Panc1 (cell line): ENCODE measurements around the gene NELFB. TPM values are rescaled to one million over a fixed set of nuclear protein-coding genes. Genes with fewer than 3 reads are reported as not detected.

Source experiments
- ATAC-seq: fragments of 200-7000 bp; cut with Tn5 transposase; 2 replicates; pipeline ENCODE4 v1.9.1; 2020; ENCODE audit warnings: mild to moderate bottlenecking, moderate library complexity
- BruUV-seq: library from RNA; stranded (reverse); fragments of 400-500 nt; replicated peaks from 2 replicates; lab custom pipeline; 2021; lab: Mats Ljungman, UMichigan
- CTCF ChIA-PET: fragments of 300-600 bp; sonication (Branson Sonifier 250); formaldehyde crosslinking; loops from one replicate; lab custom pipeline; 2022; ENCODE audit warnings: antibody characterized with exemption; lab: Charles Lee
- POLR2A ChIA-PET: fragments of 300-600 bp; sonication (Branson Sonifier 250); formaldehyde crosslinking; loops from one replicate; lab custom pipeline; 2022; ENCODE audit warnings: antibody characterized with exemption; lab: Charles Lee
- DNase-seq: peaks from one replicate; pipeline ENCODE4 v3.0.0-alpha.2; 2010; ENCODE audit warnings: low read depth, low spot score
- H3K27ac ChIP-seq: 2 replicates; pipeline ENCODE4 v1.5.1; 2011; ENCODE audit warnings: mild to moderate bottlenecking, low read length, inconsistent platforms
- H3K27me3 ChIP-seq: fragments of 200-500 bp; sonication (Bioruptor generic); 2 replicates; pipeline ENCODE4 v1.6.0; 2014; ENCODE audit warnings: low read length, inconsistent platforms; ENCODE audit not compliant: control insufficient read depth, insufficient read depth
- H3K36me3 ChIP-seq: fragments of 200-500 bp; sonication (Bioruptor generic); 2 replicates; pipeline ENCODE4 v1.5.1; 2014; ENCODE audit warnings: inconsistent platforms, mild to moderate bottlenecking, low read length, moderate library complexity; ENCODE audit not compliant: control insufficient read depth, insufficient read depth
- H3K4me1 ChIP-seq: 2 replicates; pipeline ENCODE4 v1.5.1; 2011; ENCODE audit warnings: inconsistent platforms, mild to moderate bottlenecking, low read length, moderate library complexity; ENCODE audit not compliant: control insufficient read depth, insufficient read depth
- H3K4me3 ChIP-seq, 2 experiments: 2 replicates each; pipeline ENCODE4 v1.5.1; 2011 to 2012; ENCODE audit warnings: low read depth in 2 of 2, low read length in 2 of 2, mild to moderate bottlenecking in 2 of 2, inconsistent platforms in 1 of 2, moderate library complexity in 1 of 2
- H3K9me3 ChIP-seq: fragments of 200-500 bp; sonication (Bioruptor generic); 2 replicates; pipeline ENCODE4 v1.5.1; 2014; ENCODE audit warnings: low read depth, mild to moderate bottlenecking, inconsistent platforms, low read length, moderate library complexity; ENCODE audit not compliant: control insufficient read depth, insufficient read depth
- CTCF ChIP-seq: fragments of 450-650 bp; IDR thresholded peaks from 2 replicates; pipeline ENCODE4 v1.5.1; 2017; ENCODE audit warnings: mild to moderate bottlenecking
- POLR2AphosphoS5 ChIP-seq: IDR thresholded peaks from 2 replicates; pipeline ENCODE4 v1.6.1; 2012; ENCODE audit warnings: mild to moderate bottlenecking, low read depth, low read length, moderate library complexity
- REST ChIP-seq, 2 experiments: IDR thresholded peaks; 2 replicates each; pipeline ENCODE4 v1.6.1; 2011 to 2012; ENCODE audit warnings: low read depth in 2 of 2, control low read depth in 1 of 2, low read length in 1 of 2, mild to moderate bottlenecking in 1 of 2, moderate library complexity in 1 of 2; ENCODE audit not compliant: insufficient read depth in 1 of 2
- SIN3A ChIP-seq: IDR thresholded peaks from 2 replicates; pipeline ENCODE4 v1.6.1; 2012; ENCODE audit warnings: low read depth, mild to moderate bottlenecking, low read length, moderate library complexity, borderline replicate concordance; ENCODE audit not compliant: insufficient read depth
- TCF7L2 ChIP-seq: IDR thresholded peaks from 2 replicates; pipeline ENCODE4 v1.6.1; 2011; ENCODE audit warnings: mild to moderate bottlenecking, low read depth, low read length, inconsistent platforms
- in situ Hi-C: cut with HindIII; loops from 2 replicates; pipeline ENCODE4 v1.10.0; 2016; ENCODE audit warnings: low sequenced_read_pairs, low pct_unique_long_range_greater_than_20kb
- intact Hi-C: fragments of 100-400 bp; cut with micrococcal nuclease; formaldehyde crosslinking; loops from one replicate; pipeline ENCODE4 v1.10.0; 2022; ENCODE audit not compliant: unreplicated experiment
- total RNA-seq: library from RNA; stranded (reverse); gene quantifications from one replicate; pipeline ENCODE4 v1.2.1, GENCODE V29; 2021; ENCODE audit not compliant: unreplicated experiment

Gene NELFB
- total RNA-seq, 1 experiment from 2014 or later = 62.4 TPM

GRCh38 chr9:137224830-137225694 is 30.1 kb upstream of the NELFB start, which contains the start of gene CYSRT1:
Gene CYSRT1 (plus strand): TSS chr9:137225174. CDS start chr9:137225622, 448 bp downstream.
- no peak for DNase-seq
- Histone ChIP-seq H3K27me3 (no peaks in the 10 kb centered on the region), H3K27ac (peak within 1 kb of the TSS; percentile 82), H3K36me3 (peaks cover 2% of the 10 kb centered on the region; the same call in 1 of the 2 replicates), H3K4me1 (peaks cover 11% of the 10 kb centered on the region), H3K4me3 (peak within 1 kb of the TSS; percentile 67 to 72), H3K9me3 (no peaks in the 10 kb centered on the region)
- in situ Hi-C loops = no loop called here
- intact Hi-C loops = loop anchor here (5.0 kb wide), 1 partner anchor 108 kb away; no protein-coding TSS in a partner anchor
- TF ChIP-seq SIN3A = no peak
- no peak for TF ChIP-seq TCF7L2
- TF ChIP-seq REST (IDR thresholded peaks at IDR 0.05; ENCODE audit: insufficient read depth in 1 of 2, low read depth in 2 of 2, low read length in 1 of 2) = no peak
- no peak for TF ChIP-seq CTCF
- TF ChIP-seq POLR2AphosphoS5 = no peak
- no TSS peak for BruUV-seq
- no peak for ATAC-seq
- CTCF ChIA-PET = no interaction called here
- POLR2A ChIA-PET = no interaction called here

- Histone ChIP-seq H3K27ac (no peak overlapping the region), H3K4me1 (peaks cover 7% of the 10 kb centered on the region), H3K27me3 (no peaks in the 10 kb centered on the region), H3K9me3 (no peaks in the 10 kb centered on the region), H3K4me3 (no peak overlapping the region), H3K36me3 (peaks cover 2% of the 10 kb centered on the region; the same call in 1 of the 2 replicates)
- in situ Hi-C loops = no loop called here
- no TSS peak for BruUV-seq
- intact Hi-C loops = loop anchor here (5.0 kb wide), 1 partner anchor 109 kb away; no protein-coding TSS in a partner anchor
- ChIA-PET POLR2A (no interaction called here), CTCF (interaction anchor here (0.6 to 1.4 kb wide), 2 partner anchors 11 to 357 kb away, joined by 3 to 6 read pairs; no protein-coding TSS in a partner anchor)
- DNase-seq (no peak), ATAC-seq (no peak)
- TF ChIP-seq CTCF (no peak), POLR2AphosphoS5 (no peak), SIN3A (no peak), TCF7L2 (no peak), REST (IDR thresholded peaks at IDR 0.05; ENCODE audit: insufficient read depth in 1 of 2, low read depth in 2 of 2, low read length in 1 of 2) (no peak)
Measured at GRCh38 chr9:137225699-137226331, 29.3 kb upstream of the NELFB start.
